Osteocyte (in vitro differentiated cells): ENCODE data around the gene SEBOX. TPM values are rescaled to one million over a fixed set of nuclear protein-coding genes. Genes with fewer than 3 reads are reported as not detected.

Experiments used
- DNase-seq: peaks from one replicate; pipeline ENCODE4 v3.0.0; 2021; ENCODE audit warnings: mixed read lengths; ENCODE audit not compliant: unreplicated experiment; ENCODE audit errors: extremely low spot score
- H3K27ac Mint-ChIP-seq: one replicate; pipeline ENCODE4 v1.8.0; 2021; ENCODE audit warnings: mild to moderate bottlenecking, mixed read lengths; ENCODE audit not compliant: unreplicated experiment
- H3K27me3 Mint-ChIP-seq: one replicate; pipeline ENCODE4 v1.8.0; 2021; ENCODE audit warnings: mixed read lengths; ENCODE audit not compliant: unreplicated experiment
- H3K36me3 Mint-ChIP-seq: one replicate; pipeline ENCODE4 v1.8.0; 2021; ENCODE audit warnings: mixed read lengths; ENCODE audit not compliant: unreplicated experiment
- H3K4me1 Mint-ChIP-seq: one replicate; pipeline ENCODE4 v1.8.0; 2021; ENCODE audit warnings: mixed read lengths; ENCODE audit not compliant: unreplicated experiment
- H3K4me3 Mint-ChIP-seq: one replicate; pipeline ENCODE4 v1.8.0; 2021; ENCODE audit warnings: mild to moderate bottlenecking, moderate library complexity, mixed read lengths; ENCODE audit not compliant: unreplicated experiment
- H3K9me3 Mint-ChIP-seq: one replicate; pipeline ENCODE4 v1.8.0; 2021; ENCODE audit warnings: mixed read lengths; ENCODE audit not compliant: unreplicated experiment
- total RNA-seq: library from RNA; stranded (reverse); gene quantifications from 2 replicates; pipeline ENCODE4 v1.2.1, GENCODE V29; 2021
- TF ChIP-seq, protein P1 (sequence below): fragments of 200-600 bp; sonication (generic); IDR thresholded peaks from 2 replicates; pipeline ENCODE4 v1.5.0; 2021; ENCODE audit warnings: antibody characterized with exemption, mild to moderate bottlenecking, moderate library complexity

Gene SEBOX
- total RNA-seq, 1 donor from 2014 or later, result not detected

DNA sequence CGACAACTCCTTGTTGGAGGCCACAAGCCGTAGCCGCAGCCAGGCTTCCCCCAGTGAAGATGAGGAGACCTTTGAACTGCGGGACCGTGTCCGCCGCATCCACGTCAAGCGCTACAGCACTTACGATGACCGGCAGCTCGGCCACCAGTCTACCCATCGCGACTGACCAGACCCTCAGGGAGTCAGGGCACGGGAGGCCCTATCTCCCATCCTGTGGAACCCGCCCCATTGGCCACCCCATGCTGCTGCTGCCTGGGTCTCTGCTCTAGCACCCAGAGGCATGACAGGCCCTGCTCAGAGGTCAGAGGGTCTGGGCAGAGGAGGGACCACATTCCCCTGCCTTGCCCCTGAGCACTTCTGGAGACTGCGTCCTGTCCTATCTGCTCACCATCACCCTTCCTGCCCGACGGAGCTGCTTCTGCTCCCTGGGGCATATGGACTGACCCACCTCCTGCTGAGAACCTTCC lies 20.5 kb downstream of the SEBOX start:
- no peaks in the 10 kb centered on the region for H3K9me3 Mint-ChIP-seq
- DNase-seq, result no peak
- no peak overlapping the region for H3K27ac Mint-ChIP-seq
- TF ChIP-seq, protein P1, sequence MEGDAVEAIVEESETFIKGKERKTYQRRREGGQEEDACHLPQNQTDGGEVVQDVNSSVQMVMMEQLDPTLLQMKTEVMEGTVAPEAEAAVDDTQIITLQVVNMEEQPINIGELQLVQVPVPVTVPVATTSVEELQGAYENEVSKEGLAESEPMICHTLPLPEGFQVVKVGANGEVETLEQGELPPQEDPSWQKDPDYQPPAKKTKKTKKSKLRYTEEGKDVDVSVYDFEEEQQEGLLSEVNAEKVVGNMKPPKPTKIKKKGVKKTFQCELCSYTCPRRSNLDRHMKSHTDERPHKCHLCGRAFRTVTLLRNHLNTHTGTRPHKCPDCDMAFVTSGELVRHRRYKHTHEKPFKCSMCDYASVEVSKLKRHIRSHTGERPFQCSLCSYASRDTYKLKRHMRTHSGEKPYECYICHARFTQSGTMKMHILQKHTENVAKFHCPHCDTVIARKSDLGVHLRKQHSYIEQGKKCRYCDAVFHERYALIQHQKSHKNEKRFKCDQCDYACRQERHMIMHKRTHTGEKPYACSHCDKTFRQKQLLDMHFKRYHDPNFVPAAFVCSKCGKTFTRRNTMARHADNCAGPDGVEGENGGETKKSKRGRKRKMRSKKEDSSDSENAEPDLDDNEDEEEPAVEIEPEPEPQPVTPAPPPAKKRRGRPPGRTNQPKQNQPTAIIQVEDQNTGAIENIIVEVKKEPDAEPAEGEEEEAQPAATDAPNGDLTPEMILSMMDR, result no peak
- H3K27me3 Mint-ChIP-seq, result no peaks in the 10 kb centered on the region
- no peak overlapping the region for H3K4me3 Mint-ChIP-seq
- peaks cover 21% of the 10 kb centered on the region for H3K4me1 Mint-ChIP-seq
- peaks cover 36% of the 10 kb centered on the region for H3K36me3 Mint-ChIP-seq

DNA sequence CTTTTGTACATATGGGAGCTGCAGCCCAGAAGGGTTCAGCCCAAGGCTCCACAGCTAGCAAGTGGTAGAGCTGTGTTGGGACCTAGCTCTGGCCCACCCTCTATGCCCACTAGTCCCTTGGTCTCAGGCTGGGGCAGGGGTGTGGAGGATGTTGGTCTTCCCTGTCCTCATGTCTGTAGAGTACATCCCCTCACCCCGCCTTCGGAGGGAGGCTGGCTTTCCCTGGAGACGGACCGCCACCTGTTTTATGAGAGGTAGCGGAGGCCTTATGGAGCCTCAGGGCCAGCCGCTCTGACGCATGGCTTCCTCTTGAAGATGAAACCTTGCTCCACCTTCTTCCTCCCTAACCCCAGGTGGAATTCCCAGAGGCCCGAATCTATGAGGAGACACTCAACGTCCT lies 21.0 kb downstream of the SEBOX start:
- no peak for DNase-seq
- no peaks in the 10 kb centered on the region for H3K27me3 Mint-ChIP-seq
- H3K4me3 Mint-ChIP-seq, result no peak overlapping the region
- no peak overlapping the region for H3K27ac Mint-ChIP-seq
- TF ChIP-seq, protein P1, result no peak
- peaks cover 21% of the 10 kb centered on the region for H3K4me1 Mint-ChIP-seq
- H3K9me3 Mint-ChIP-seq, result no peaks in the 10 kb centered on the region
- H3K36me3 Mint-ChIP-seq, result peaks cover 39% of the 10 kb centered on the region

DNA sequence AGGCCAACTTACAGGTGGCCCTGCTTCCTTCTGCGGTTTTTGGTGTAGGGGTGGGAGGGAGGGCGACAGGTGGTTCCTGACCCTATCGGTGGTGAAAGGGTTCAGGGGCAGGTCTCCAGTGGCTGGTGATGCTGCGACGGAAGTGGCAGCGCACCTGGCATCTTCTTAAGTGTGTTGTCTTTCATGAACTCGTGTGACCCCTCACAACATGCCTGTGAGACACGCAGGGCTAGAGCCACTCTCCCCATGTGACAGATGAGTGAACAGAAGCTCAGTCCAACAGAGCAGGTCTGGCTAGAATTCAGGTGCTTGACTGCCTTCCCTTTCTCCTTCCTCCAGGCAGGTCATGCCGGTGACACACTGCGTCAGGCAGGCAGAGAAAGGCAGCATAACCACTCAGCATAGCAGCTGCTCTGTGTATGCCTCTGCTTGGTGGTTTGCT lies 21.5 kb downstream of the SEBOX start:
- TF ChIP-seq, protein P1, result no peak
- no peak overlapping the region for H3K27ac Mint-ChIP-seq
- H3K27me3 Mint-ChIP-seq, result no peaks in the 10 kb centered on the region
- peaks cover 36% of the 10 kb centered on the region for H3K36me3 Mint-ChIP-seq
- peaks cover 24% of the 10 kb centered on the region for H3K4me1 Mint-ChIP-seq
- DNase-seq, result no peak
- H3K9me3 Mint-ChIP-seq, result no peaks in the 10 kb centered on the region
- no peak overlapping the region for H3K4me3 Mint-ChIP-seq

DNA sequence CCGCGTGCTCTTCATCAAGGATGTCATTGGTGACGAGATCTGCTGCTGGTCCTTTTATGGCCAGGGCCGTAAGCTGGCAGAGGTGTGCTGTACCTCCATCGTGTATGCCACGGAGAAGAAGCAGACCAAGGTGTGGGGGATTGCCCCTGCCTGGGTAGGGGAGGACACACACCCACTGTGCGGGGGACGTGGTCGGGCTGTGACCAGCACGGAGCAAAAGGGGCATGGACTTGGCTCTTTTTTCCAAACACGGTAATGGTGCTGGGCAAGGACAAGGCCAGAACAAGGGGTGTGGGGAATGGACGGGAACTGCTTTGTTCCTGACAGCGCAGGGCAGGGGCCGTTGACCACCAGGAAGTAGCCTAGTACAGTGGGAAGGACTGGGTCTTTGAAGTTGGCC lies 22.7 kb downstream of the SEBOX start:
- TF ChIP-seq, protein P1, result no peak

DNA sequence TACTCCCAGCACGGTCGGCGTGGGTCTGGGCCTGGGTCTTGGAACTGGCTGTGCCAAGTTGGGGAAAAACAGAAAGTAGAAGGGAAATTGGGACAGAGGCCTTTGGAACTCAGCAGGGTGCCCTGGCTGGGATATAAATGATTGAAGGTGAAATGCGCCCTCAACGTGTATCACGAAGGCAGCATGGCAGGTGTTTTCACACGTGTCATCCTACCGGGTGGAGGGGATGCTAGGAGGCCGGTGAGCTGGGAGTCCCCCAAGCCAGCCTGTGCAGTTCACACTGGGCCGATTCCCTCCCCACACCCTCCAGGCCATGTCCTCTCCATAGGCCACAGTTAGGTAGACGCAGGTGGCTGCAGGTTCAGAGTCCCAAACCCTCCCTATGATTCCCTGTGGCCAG lies 23.5 kb downstream of the SEBOX start:
- no peak for DNase-seq
- no peak overlapping the region for H3K4me3 Mint-ChIP-seq
- H3K27me3 Mint-ChIP-seq, result no peaks in the 10 kb centered on the region
- H3K9me3 Mint-ChIP-seq, result no peaks in the 10 kb centered on the region
- H3K4me1 Mint-ChIP-seq, result peaks cover 29% of the 10 kb centered on the region
- peaks cover 24% of the 10 kb centered on the region for H3K36me3 Mint-ChIP-seq
- TF ChIP-seq, protein P1, result no peak
- H3K27ac Mint-ChIP-seq, result no peak overlapping the region

More for the DNA sequence above, 22.7 kb downstream of the SEBOX start:
- H3K36me3 Mint-ChIP-seq, result peaks cover 30% of the 10 kb centered on the region
- DNase-seq, result no peak
- H3K4me3 Mint-ChIP-seq, result no peak overlapping the region
- peaks cover 29% of the 10 kb centered on the region for H3K4me1 Mint-ChIP-seq
- no peak overlapping the region for H3K27ac Mint-ChIP-seq
- no peaks in the 10 kb centered on the region for H3K27me3 Mint-ChIP-seq
- H3K9me3 Mint-ChIP-seq, result no peaks in the 10 kb centered on the region
